Anterior cingulate cortex (tissue), 58 donors: ENCODE results near the gene ADGRL2.
"Not testable (repeated sequence)": the region's sequence is repeated elsewhere in the genome, so short reads cannot be mapped to it uniquely, and the experiment has no call there.

Experiments used
- DNase-seq, 58 donors: peaks; one replicate each; lab custom pipeline; 2025; lab: John Stamatoyannopoulos, UW

Gene ADGRL2

GRCh38 chr1:81846630-81847029, 45.9 kb downstream of the ADGRL2 start:
- no peak for DNase-seq

- no peak for DNase-seq
These were observed 46.3 kb downstream of the ADGRL2 start for GRCh38 chr1:81847063-81847462.

- no peak for DNase-seq
These were observed 48.3 kb downstream of the ADGRL2 start for GRCh38 chr1:81848880-81849682.

GRCh38 chr1:81850031-81850430, 49.3 kb downstream of the ADGRL2 start:
- DNase-seq = no peak

- no peak for DNase-seq
These were observed 49.8 kb downstream of the ADGRL2 start for GRCh38 chr1:81850495-81850894.

GRCh38 chr1:81851217-81851616, 50.5 kb downstream of the ADGRL2 start:
- no peak for DNase-seq

- DNase-seq = no peak
These were observed 52.2 kb downstream of the ADGRL2 start for GRCh38 chr1:81852961-81853360.

- DNase-seq = no peak
These were observed 66.5 kb downstream of the ADGRL2 start for GRCh38 chr1:81867235-81867634.

GRCh38 chr1:81869307-81869706, 68.6 kb downstream of the ADGRL2 start:
- DNase-seq = no peak

- DNase-seq = not testable (repeated sequence)
These were observed 70.4 kb downstream of the ADGRL2 start for GRCh38 chr1:81871091-81871490.

GRCh38 chr1:81873946-81874345, 73.2 kb downstream of the ADGRL2 start:
- DNase-seq = no peak

- no peak for DNase-seq
These were observed 73.7 kb downstream of the ADGRL2 start for GRCh38 chr1:81874461-81874860.

- no peak for DNase-seq
These were observed 74.2 kb downstream of the ADGRL2 start for GRCh38 chr1:81874940-81875339.

GRCh38 chr1:81876901-81877733, 76.4 kb downstream of the ADGRL2 start:
- DNase-seq = no peak

GRCh38 chr1:81877940-81878339, 77.2 kb downstream of the ADGRL2 start:
- DNase-seq = no peak

GRCh38 chr1:81878538-81878937, 77.8 kb downstream of the ADGRL2 start:
- no peak for DNase-seq

- DNase-seq = no peak
These were observed 80.0 kb downstream of the ADGRL2 start for GRCh38 chr1:81880781-81881180.

- DNase-seq = no peak
These were observed 84.6 kb downstream of the ADGRL2 start for GRCh38 chr1:81885291-81885690.

GRCh38 chr1:81886292-81886691, 85.6 kb downstream of the ADGRL2 start:
- not testable (repeated sequence) for DNase-seq

GRCh38 chr1:81887421-81888144, 86.8 kb downstream of the ADGRL2 start:
- DNase-seq = no peak

- no peak for DNase-seq
These were observed 88.4 kb downstream of the ADGRL2 start for GRCh38 chr1:81889166-81889565.
